Measurements from ENCODE around the gene TNFAIP8L1. TPM values are rescaled to one million over a fixed set of nuclear protein-coding genes. Genes with fewer than 3 reads are reported as not detected.

The TNFAIP8L1 gene
- total RNA-seq, 1 donor from 2014 or later: 0.75 TPM

GRCh38 chr19:4639531-4640246 lies 373 bp downstream of the TNFAIP8L1 start:
- TF ChIP-seq, protein P1, sequence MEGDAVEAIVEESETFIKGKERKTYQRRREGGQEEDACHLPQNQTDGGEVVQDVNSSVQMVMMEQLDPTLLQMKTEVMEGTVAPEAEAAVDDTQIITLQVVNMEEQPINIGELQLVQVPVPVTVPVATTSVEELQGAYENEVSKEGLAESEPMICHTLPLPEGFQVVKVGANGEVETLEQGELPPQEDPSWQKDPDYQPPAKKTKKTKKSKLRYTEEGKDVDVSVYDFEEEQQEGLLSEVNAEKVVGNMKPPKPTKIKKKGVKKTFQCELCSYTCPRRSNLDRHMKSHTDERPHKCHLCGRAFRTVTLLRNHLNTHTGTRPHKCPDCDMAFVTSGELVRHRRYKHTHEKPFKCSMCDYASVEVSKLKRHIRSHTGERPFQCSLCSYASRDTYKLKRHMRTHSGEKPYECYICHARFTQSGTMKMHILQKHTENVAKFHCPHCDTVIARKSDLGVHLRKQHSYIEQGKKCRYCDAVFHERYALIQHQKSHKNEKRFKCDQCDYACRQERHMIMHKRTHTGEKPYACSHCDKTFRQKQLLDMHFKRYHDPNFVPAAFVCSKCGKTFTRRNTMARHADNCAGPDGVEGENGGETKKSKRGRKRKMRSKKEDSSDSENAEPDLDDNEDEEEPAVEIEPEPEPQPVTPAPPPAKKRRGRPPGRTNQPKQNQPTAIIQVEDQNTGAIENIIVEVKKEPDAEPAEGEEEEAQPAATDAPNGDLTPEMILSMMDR (IDR thresholded peaks at IDR 0.05; ENCODE audit: insufficient read depth, low read length, poor library complexity, severe bottlenecking): no peak

GRCh38 chr19:4640247-4641000 lies 1.1 kb downstream of the TNFAIP8L1 start:
- no peak for DNase-seq (ENCODE audit: low read depth)
- Histone ChIP-seq H3K36me3 (ENCODE audit: control insufficient read depth, insufficient read depth, low read length) (no peaks in the 10 kb centered on the region), H3K27me3 (ENCODE audit: control insufficient read depth, insufficient read depth, low read length) (no peaks in the 10 kb centered on the region), H3K4me3 (ENCODE audit: low read depth, low read length) (peak overlapping the region; percentile 84)
- TF ChIP-seq, protein P1 (IDR thresholded peaks at IDR 0.05; ENCODE audit: insufficient read depth, low read length, poor library complexity, severe bottlenecking): no peak

More at GRCh38 chr19:4639531-4640246, 373 bp downstream of the TNFAIP8L1 start:
- Histone ChIP-seq H3K27me3 (ENCODE audit: control insufficient read depth, insufficient read depth, low read length) (no peaks in the 10 kb centered on the region), H3K36me3 (ENCODE audit: control insufficient read depth, insufficient read depth, low read length) (no peaks in the 10 kb centered on the region), H3K4me3 (ENCODE audit: low read depth, low read length) (peak overlapping the region; percentile 84)
- DNase-seq (ENCODE audit: low read depth): no peak

- no peak for DNase-seq (ENCODE audit: low read depth)
- TF ChIP-seq, protein P1 (IDR thresholded peaks at IDR 0.05; ENCODE audit: insufficient read depth, low read length, poor library complexity, severe bottlenecking): no peak
- Histone ChIP-seq H3K36me3 (ENCODE audit: control insufficient read depth, insufficient read depth, low read length) (no peaks in the 10 kb centered on the region), H3K4me3 (ENCODE audit: low read depth, low read length) (no peak overlapping the region), H3K27me3 (ENCODE audit: control insufficient read depth, insufficient read depth, low read length) (no peaks in the 10 kb centered on the region)
Measured at GRCh38 chr19:4641132-4641531, 1.8 kb downstream of the TNFAIP8L1 start.

DNA sequence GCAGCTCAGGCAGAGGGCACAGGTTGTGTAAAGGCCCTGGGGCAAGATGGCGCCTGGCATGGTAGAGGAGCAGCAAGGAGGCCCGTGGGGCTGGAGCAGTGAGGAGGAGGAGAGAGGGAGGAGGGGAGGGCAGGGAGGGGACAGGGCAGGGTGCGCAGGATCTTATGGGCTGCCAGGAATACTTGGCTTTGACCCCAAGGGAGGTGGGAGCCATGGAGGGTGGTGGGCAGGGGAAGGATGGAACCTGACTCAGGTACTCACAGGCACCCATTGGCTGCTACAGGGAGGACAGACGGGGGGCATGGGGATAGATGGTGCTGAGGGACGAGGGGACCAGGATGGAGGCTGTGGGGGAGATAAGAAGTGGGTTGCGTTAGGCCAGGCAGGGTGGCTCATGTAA lies 3.3 kb downstream of the TNFAIP8L1 start:
- DNase-seq (ENCODE audit: low read depth): no peak
- TF ChIP-seq, protein P1 (IDR thresholded peaks at IDR 0.05; ENCODE audit: insufficient read depth, low read length, poor library complexity, severe bottlenecking): no peak
- no peaks in the 10 kb centered on the region for H3K27me3 ChIP-seq (ENCODE audit: control insufficient read depth, insufficient read depth, low read length)
- H3K36me3 ChIP-seq (ENCODE audit: control insufficient read depth, insufficient read depth, low read length): no peaks in the 10 kb centered on the region
- H3K4me3 ChIP-seq (ENCODE audit: low read depth, low read length): no peak overlapping the region

- TF ChIP-seq, protein P1 (IDR thresholded peaks at IDR 0.05; ENCODE audit: insufficient read depth, low read length, poor library complexity, severe bottlenecking): no peak
- no peak overlapping the region for H3K4me3 ChIP-seq (ENCODE audit: low read depth, low read length)
- H3K27me3 ChIP-seq (ENCODE audit: control insufficient read depth, insufficient read depth, low read length): no peaks in the 10 kb centered on the region
- DNase-seq (ENCODE audit: low read depth): no peak
- no peaks in the 10 kb centered on the region for H3K36me3 ChIP-seq (ENCODE audit: control insufficient read depth, insufficient read depth, low read length)
Measured at GRCh38 chr19:4645718-4646117, 6.4 kb downstream of the TNFAIP8L1 start.
